Breast epithelium (tissue), 4 donors: Measurements from ENCODE around the gene GABARAP. TPM values are rescaled to one million over a fixed set of nuclear protein-coding genes. Genes with fewer than 3 reads are reported as not detected.
A peak's percentile ranks its signal among the peaks of the same experiment; 100 is the strongest.

Source experiments
- DNase-seq, 2 donors: peaks; one replicate each; pipeline ENCODE4 v3.0.0-alpha.2; 2019; ENCODE audit warnings: low spot score in 2 of 2
- H3K27ac ChIP-seq, 2 donors: fragments of 200-600 bp; sonication (generic) in 1 of 2; one replicate each; pipeline ENCODE4 v1.5.1; 2016 to 2019; ENCODE audit warnings: mild to moderate bottlenecking in 1 of 2
- H3K27me3 ChIP-seq, 2 donors: fragments of 200-600 bp; sonication (generic) in 1 of 2; one replicate each; pipeline versions ENCODE4 v1.5.1 to v1.6.0; 2017 to 2019; ENCODE audit warnings: control low read depth in 1 of 2, mild to moderate bottlenecking in 1 of 2
- H3K36me3 ChIP-seq: fragments of 200-600 bp; one replicate; pipeline ENCODE4 v1.5.1; 2019
- H3K4me1 ChIP-seq, 2 donors: fragments of 200-600 bp; sonication (generic); one replicate each; pipeline ENCODE4 v1.5.1; 2016 to 2019; ENCODE audit warnings: control low read depth in 1 of 2
- H3K4me3 ChIP-seq, 3 donors: fragments of 200-600 bp; sonication (generic); 1 replicate in 2 of 3; 2 replicates in 1 of 3; pipeline ENCODE4 v1.5.1; 2016 to 2019; ENCODE audit warnings: mild to moderate bottlenecking in 3 of 3, moderate library complexity in 2 of 3
- H3K9me3 ChIP-seq, 2 donors: fragments of 200-600 bp; sonication (generic) in 1 of 2; one replicate each; pipeline ENCODE4 v1.5.1; 2016 to 2019; ENCODE audit warnings: control low read depth in 1 of 2
- POLR2A ChIP-seq: fragments of 450-650 bp; IDR thresholded peaks from one replicate; pipeline ENCODE4 v1.6.1; 2016; ENCODE audit warnings: antibody characterized with exemption, mild to moderate bottlenecking, moderate library complexity
- POLR2AphosphoS5 ChIP-seq, 3 donors: sonication (generic); formaldehyde crosslinking; IDR thresholded peaks; one replicate each; pipeline ENCODE4 v1.6.1; 2017; ENCODE audit warnings: antibody characterized with exemption in 3 of 3
- intact Hi-C: fragments of 100-400 bp; cut with DNase I; formaldehyde crosslinking; loops from one replicate; pipeline ENCODE4 v1.15.1; 2023; ENCODE audit warnings: low total_unique reads
- total RNA-seq, 3 donors: library from RNA; depleted of rRNA; stranded (reverse); fragments of >200 nt; gene quantifications; one replicate each; pipeline ENCODE4 v1.1.0, GENCODE V29; 2016
- TF ChIP-seq, protein P1 (sequence below), 3 donors: fragments of 450-650 bp; IDR thresholded peaks; one replicate each; pipeline ENCODE4 v1.5.1; 2016 to 2017; ENCODE audit warnings: antibody characterized with exemption in 3 of 3, mild to moderate bottlenecking in 3 of 3, moderate library complexity in 3 of 3

Gene GABARAP
- total RNA-seq, 3 donors from 2014 or later = 620 to 765 (median 631) TPM

DNA sequence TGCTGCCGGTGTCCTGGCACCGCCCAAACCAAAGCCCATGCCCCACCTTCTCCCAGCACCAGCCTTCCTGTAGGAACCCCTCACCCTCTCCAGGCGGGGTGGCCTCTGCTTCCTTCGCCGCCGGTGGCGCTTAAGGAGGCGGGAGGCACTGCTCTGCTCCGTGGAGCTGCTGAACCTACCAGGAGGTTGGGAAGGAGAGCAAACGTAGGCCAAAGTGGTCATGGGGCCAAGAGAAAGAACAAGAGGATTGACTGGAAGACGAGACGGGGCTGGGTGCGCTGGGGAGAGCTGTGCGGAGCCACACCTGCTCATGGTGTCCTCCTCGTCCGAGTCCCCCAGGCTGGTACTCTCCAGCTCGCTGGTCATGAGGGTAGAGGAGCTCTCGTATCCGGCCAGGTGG, 12.7 kb downstream of the GABARAP start:
- intact Hi-C loops = no loop called here
- Histone ChIP-seq H3K9me3 (no peaks in the 10 kb centered on the region), H3K36me3 (no peaks in the 10 kb centered on the region), H3K4me1 (peaks cover 0 to 3% of the 10 kb centered on the region in 2 donors), H3K4me3 (no peak overlapping the region), H3K27ac (peak overlapping the region in 1 of 2 donors; percentile 88), H3K27me3 (no peaks in the 10 kb centered on the region)
- TF ChIP-seq, protein P1, sequence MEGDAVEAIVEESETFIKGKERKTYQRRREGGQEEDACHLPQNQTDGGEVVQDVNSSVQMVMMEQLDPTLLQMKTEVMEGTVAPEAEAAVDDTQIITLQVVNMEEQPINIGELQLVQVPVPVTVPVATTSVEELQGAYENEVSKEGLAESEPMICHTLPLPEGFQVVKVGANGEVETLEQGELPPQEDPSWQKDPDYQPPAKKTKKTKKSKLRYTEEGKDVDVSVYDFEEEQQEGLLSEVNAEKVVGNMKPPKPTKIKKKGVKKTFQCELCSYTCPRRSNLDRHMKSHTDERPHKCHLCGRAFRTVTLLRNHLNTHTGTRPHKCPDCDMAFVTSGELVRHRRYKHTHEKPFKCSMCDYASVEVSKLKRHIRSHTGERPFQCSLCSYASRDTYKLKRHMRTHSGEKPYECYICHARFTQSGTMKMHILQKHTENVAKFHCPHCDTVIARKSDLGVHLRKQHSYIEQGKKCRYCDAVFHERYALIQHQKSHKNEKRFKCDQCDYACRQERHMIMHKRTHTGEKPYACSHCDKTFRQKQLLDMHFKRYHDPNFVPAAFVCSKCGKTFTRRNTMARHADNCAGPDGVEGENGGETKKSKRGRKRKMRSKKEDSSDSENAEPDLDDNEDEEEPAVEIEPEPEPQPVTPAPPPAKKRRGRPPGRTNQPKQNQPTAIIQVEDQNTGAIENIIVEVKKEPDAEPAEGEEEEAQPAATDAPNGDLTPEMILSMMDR (IDR thresholded peaks at IDR 0.05) = no peak
- TF ChIP-seq POLR2AphosphoS5 (IDR thresholded peaks at IDR 0.05) = no peak
- TF ChIP-seq POLR2A = no peak
- no peak for DNase-seq

- Histone ChIP-seq H3K9me3 (no peaks in the 10 kb centered on the region), H3K4me3 (no peak overlapping the region), H3K4me1 (peaks cover 0 to 3% of the 10 kb centered on the region in 2 donors), H3K36me3 (no peaks in the 10 kb centered on the region), H3K27me3 (no peaks in the 10 kb centered on the region), H3K27ac (peak overlapping the region; percentile 69 to 88)
- no peak for TF ChIP-seq POLR2AphosphoS5 (IDR thresholded peaks at IDR 0.05)
- TF ChIP-seq POLR2A = no peak
- TF ChIP-seq, protein P1 (IDR thresholded peaks at IDR 0.05) = no peak
- no peak for DNase-seq
- intact Hi-C loops = no loop called here
These were observed 13.3 kb downstream of the GABARAP start for GRCh38 chr17:7228920-7229319.

- Histone ChIP-seq H3K4me1 (peaks cover 0 to under 1% of the 10 kb centered on the region in 2 donors), H3K4me3 (no peak overlapping the region), H3K27me3 (no peaks in the 10 kb centered on the region), H3K36me3 (no peaks in the 10 kb centered on the region), H3K9me3 (no peaks in the 10 kb centered on the region), H3K27ac (peak overlapping the region; percentile 69 to 88)
- intact Hi-C loops = no loop called here
- DNase-seq = no peak
- TF ChIP-seq POLR2A = no peak
- TF ChIP-seq POLR2AphosphoS5 (IDR thresholded peaks at IDR 0.05) = no peak
- TF ChIP-seq, protein P1 (IDR thresholded peaks at IDR 0.05) = no peak
These were observed 15.2 kb downstream of the GABARAP start for GRCh38 chr17:7226721-7227710.

DNA sequence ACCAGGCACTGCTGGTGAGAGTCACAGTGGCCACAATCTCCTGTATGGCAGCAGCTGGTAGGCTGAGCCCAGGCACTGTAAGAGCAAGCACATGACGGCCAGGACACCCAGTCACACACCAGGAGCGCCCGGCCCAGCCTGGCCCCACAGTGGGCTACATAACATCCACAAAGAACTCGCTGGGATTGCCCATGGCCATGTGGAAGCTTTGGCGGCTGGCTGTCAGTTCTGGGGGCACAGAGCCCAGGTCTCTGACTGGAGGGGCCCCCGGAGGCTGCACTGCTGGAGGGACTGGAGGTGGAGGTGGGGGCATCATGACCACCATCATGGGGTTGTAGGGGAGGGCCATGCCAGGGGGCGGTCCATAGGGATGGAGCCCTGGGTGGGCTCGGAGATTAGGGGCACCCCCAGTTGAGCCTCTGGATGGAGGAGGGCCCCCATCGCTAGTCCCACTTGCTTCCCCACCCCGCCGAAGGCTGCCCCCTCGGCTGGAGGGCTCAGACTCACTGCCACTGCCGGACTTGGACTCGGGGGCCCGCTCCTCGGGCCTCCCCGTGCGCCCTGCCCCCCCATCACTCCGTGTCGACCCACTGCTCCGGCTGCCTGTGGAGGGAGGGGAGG, 16.4 kb downstream of the GABARAP start:
- Histone ChIP-seq H3K4me1 (peaks cover 3 to 8% of the 10 kb centered on the region in 2 donors), H3K27me3 (no peaks in the 10 kb centered on the region), H3K4me3 (no peak overlapping the region), H3K36me3 (no peaks in the 10 kb centered on the region), H3K9me3 (no peaks in the 10 kb centered on the region), H3K27ac (peak overlapping the region; percentile 21 to 88)
- DNase-seq = no peak
- intact Hi-C loops = no loop called here
- TF ChIP-seq, protein P1 (IDR thresholded peaks at IDR 0.05) = no peak
- no peak for TF ChIP-seq POLR2AphosphoS5 (IDR thresholded peaks at IDR 0.05)
- no peak for TF ChIP-seq POLR2A

GRCh38 chr17:7224661-7225111, 17.6 kb downstream of the GABARAP start:
- DNase-seq = no peak
- Histone ChIP-seq H3K4me1 (peaks cover 4 to 9% of the 10 kb centered on the region in 2 donors), H3K27ac (no peak overlapping the region), H3K36me3 (no peaks in the 10 kb centered on the region), H3K27me3 (no peaks in the 10 kb centered on the region), H3K4me3 (no peak overlapping the region), H3K9me3 (no peaks in the 10 kb centered on the region)
- intact Hi-C loops = no loop called here
- no peak for TF ChIP-seq POLR2AphosphoS5 (IDR thresholded peaks at IDR 0.05)
- TF ChIP-seq POLR2A = no peak
- TF ChIP-seq, protein P1 (IDR thresholded peaks at IDR 0.05) = no peak
